A673 (cell line): Measurements from ENCODE around the gene HPDL. TPM values are rescaled to one million over a fixed set of nuclear protein-coding genes. Genes with fewer than 3 reads are reported as not detected.
"Not testable (repeated sequence)": the region's sequence is repeated elsewhere in the genome, so short reads cannot be mapped to it uniquely, and the experiment has no call there.

ENCODE experiments used
- Bru-seq: library from RNA; stranded (reverse); fragments of 400-500 nt; gene quantifications from one replicate; lab custom pipeline; 2021; lab: Mats Ljungman, UMichigan
- BruChase-seq, 2 experiments: library from RNA; stranded (reverse); fragments of 400-500 nt; gene quantifications; one replicate each; lab custom pipeline; 2021; lab: Mats Ljungman, UMichigan
- BruUV-seq: library from RNA; stranded (reverse); fragments of 400-500 nt; replicated peaks from 2 replicates; lab custom pipeline; 2021; lab: Mats Ljungman, UMichigan
- CTCF ChIA-PET: fragments of 300-600 bp; sonication (Branson Sonifier 250); formaldehyde crosslinking; loops from one replicate; lab custom pipeline; 2022; ENCODE audit warnings: antibody characterized with exemption; lab: Charles Lee
- POLR2A ChIA-PET: fragments of 300-600 bp; sonication (Branson Sonifier 250); formaldehyde crosslinking; loops from one replicate; lab custom pipeline; 2022; ENCODE audit warnings: antibody characterized with exemption; ENCODE audit not compliant: low non-redundant PET; lab: Charles Lee
- DNase-seq: peaks from one replicate; pipeline ENCODE4 v3.0.0-alpha.2; 2015; ENCODE audit warnings: low spot score
- H3K27ac ChIP-seq: fragments of 200-600 bp; sonication (generic); 2 replicates; pipeline ENCODE4 v1.5.1; 2016; ENCODE audit warnings: mixed run types, low read depth, mild to moderate bottlenecking, mixed read lengths, antibody characterized with exemption, low read length; ENCODE audit not compliant: poor library complexity, severe bottlenecking
- H3K27me3 ChIP-seq: fragments of 200-600 bp; sonication (generic); replicated peaks from 2 replicates; pipeline ENCODE4 v1.6.1; 2017; ENCODE audit warnings: mixed run types, low read depth, mild to moderate bottlenecking, mixed read lengths, antibody characterized with exemption, low read length; ENCODE audit not compliant: insufficient read depth, poor library complexity
- H3K36me3 ChIP-seq: fragments of 200-600 bp; sonication (generic); 2 replicates; pipeline ENCODE4 v1.6.1; 2016; ENCODE audit warnings: mixed run types, mild to moderate bottlenecking, mixed read lengths, antibody characterized with exemption, low read length; ENCODE audit not compliant: insufficient read depth, poor library complexity, severe bottlenecking
- H3K4me1 ChIP-seq: fragments of 200-600 bp; sonication (generic); 2 replicates; pipeline ENCODE4 v1.6.1; 2017; ENCODE audit warnings: mixed run types, mild to moderate bottlenecking, mixed read lengths, antibody characterized with exemption, low read length; ENCODE audit not compliant: insufficient read depth, poor library complexity, severe bottlenecking
- H3K4me3 ChIP-seq: fragments of 200-600 bp; sonication (generic); 2 replicates; pipeline ENCODE4 v1.5.1; 2016; ENCODE audit warnings: low read depth, mixed run types, mild to moderate bottlenecking, mixed read lengths, low read length; ENCODE audit not compliant: poor library complexity, severe bottlenecking
- H3K9me3 ChIP-seq: fragments of 200-600 bp; sonication (generic); 2 replicates; pipeline ENCODE4 v1.6.1; 2016; ENCODE audit warnings: mixed run types, low read depth, mild to moderate bottlenecking, mixed read lengths, antibody characterized with exemption, low read length; ENCODE audit not compliant: poor library complexity, severe bottlenecking
- EZH2 ChIP-seq: fragments of 200-600 bp; sonication (generic); IDR thresholded peaks from 2 replicates; pipeline ENCODE4 v1.6.1; 2017; ENCODE audit warnings: borderline replicate concordance, low read depth, mild to moderate bottlenecking, mixed read lengths, antibody characterized with exemption, low read length; ENCODE audit not compliant: poor library complexity, severe bottlenecking
- intact Hi-C: fragments of 100-400 bp; cut with micrococcal nuclease; formaldehyde crosslinking; loops from one replicate; pipeline ENCODE4 v1.10.0; 2022; ENCODE audit not compliant: unreplicated experiment
- long read RNA-seq: library from polyadenylated mRNA; stranded (forward); transcript quantifications from one replicate; pipeline ENCODE4 v2.0.0, GENCODE V29; 2022
- total RNA-seq: library from RNA; stranded (reverse); gene quantifications from 2 replicates; pipeline ENCODE4 v1.2.3, GENCODE V29; 2021
- TF ChIP-seq, protein P1 (sequence below): fragments of 300-800, 200-600 bp; sonication (generic); conservative IDR thresholded peaks from 2 replicates; pipeline ENCODE4 v1.5.1; 2017; ENCODE audit warnings: low read depth, mild to moderate bottlenecking, antibody characterized with exemption, low read length, moderate library complexity, mixed read lengths

Gene HPDL
- total RNA-seq = 7.3 and 7.8 TPM in 2 replicates
- percentile 39 among the genes with signal in this experiment for Bru-seq, nascent RNA
- percentile 54 among the genes with signal in this experiment for BruChase-seq, experiment 1, labeled RNA remaining after a 2-hour chase
- percentile 42 among the genes with signal in this experiment for BruChase-seq, experiment 2, labeled RNA remaining after a 6-hour chase
- long read RNA-seq, transcript HPDL-201 (1 exons, 1,629 nt) = major isoform, 17 of 17 reads
- long read RNA-seq, partial matches to known transcripts = 0 of 17 reads
- long read RNA-seq, other reads (novel, unspliced or antisense) = 0 of 17 reads

DNA sequence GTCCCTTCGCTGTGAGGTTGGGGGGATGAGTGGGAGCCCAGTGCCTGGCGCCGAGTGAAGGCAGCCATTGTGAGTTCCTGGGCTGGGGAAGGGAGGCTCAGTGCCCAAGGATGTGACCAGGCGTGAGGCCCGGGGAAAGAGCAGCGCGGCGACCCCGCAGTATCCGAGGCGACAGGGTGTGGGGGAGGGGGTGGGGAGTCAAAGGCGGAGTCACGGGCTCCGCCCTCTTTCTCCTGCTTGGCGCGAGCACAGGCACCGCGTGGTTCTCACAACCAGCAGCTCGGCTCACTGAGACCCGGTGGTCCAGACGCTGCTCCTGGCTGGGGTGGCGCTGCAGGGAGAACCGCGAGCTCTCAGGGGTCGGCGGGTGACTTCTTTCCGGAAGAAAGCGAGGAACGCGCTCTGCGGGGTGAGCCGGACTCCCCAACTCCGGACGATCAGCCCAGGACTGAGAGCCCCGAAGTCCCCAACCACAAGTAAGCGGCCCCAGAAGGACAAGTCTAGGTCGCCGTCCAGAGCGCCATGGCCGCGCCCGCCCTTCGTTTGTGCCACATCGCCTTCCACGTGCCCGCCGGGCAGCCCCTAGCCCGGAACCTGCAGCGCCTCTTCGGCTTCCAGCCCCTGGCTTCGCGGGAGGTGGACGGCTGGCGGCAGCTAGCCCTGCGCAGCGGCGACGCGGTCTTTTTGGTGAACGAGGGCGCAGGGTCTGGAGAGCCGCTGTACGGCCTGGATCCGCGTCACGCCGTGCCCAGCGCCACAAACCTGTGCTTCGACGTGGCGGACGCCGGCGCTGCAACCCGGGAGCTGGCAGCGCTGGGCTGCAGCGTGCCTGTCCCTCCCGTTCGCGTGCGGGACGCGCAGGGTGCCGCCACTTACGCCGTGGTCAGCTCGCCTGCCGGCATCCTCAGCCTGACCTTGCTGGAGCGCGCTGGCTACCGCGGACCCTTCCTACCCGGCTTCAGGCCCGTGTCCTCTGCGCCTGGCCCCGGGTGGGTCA, at the start of gene HPDL:
Gene HPDL, plus strand, starts transcription at position 269 of the 997 bp plus-strand sequence. Its CDS starts 254 bp downstream, at position 523.
- Histone ChIP-seq H3K27me3 (no peaks in the 10 kb centered on the region), H3K9me3 (no peaks in the 10 kb centered on the region), H3K36me3 (no peaks in the 10 kb centered on the region), H3K27ac (peak within 1 kb of the TSS; percentile 57), H3K4me3 (peak within 1 kb of the TSS; percentile 33), H3K4me1 (peaks cover 26% of the 10 kb centered on the region)
- DNase-seq = peak; percentile 71
- CTCF ChIA-PET = interaction anchor here (1.1 kb wide), 1 partner anchor 23 kb away, joined by 10 read pairs; no protein-coding TSS in a partner anchor
- intact Hi-C loops = no loop called here
- POLR2A ChIA-PET = no interaction called here
- no TSS peak for BruUV-seq
- no peak for TF ChIP-seq EZH2
- TF ChIP-seq, protein P1, sequence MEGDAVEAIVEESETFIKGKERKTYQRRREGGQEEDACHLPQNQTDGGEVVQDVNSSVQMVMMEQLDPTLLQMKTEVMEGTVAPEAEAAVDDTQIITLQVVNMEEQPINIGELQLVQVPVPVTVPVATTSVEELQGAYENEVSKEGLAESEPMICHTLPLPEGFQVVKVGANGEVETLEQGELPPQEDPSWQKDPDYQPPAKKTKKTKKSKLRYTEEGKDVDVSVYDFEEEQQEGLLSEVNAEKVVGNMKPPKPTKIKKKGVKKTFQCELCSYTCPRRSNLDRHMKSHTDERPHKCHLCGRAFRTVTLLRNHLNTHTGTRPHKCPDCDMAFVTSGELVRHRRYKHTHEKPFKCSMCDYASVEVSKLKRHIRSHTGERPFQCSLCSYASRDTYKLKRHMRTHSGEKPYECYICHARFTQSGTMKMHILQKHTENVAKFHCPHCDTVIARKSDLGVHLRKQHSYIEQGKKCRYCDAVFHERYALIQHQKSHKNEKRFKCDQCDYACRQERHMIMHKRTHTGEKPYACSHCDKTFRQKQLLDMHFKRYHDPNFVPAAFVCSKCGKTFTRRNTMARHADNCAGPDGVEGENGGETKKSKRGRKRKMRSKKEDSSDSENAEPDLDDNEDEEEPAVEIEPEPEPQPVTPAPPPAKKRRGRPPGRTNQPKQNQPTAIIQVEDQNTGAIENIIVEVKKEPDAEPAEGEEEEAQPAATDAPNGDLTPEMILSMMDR = no peak

DNA sequence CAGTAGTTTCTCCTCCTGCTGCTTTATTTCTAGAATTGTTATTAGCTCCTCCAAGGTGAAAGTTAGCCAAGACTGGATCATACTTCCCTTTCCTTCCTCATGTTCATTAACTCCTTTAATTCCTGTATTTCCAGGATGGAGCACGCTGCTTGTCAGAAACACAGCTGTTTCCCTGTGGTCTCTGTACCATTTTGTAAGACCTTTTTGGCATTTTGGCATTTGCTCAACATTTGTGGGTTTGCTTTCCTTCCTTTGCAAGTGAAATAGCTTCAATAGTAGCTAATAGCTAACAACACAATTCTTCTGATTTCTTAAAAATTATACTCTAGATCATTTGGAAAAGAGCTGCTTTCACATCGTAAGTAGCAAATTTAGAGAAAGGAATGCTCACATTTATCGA, 44.3 kb upstream of the HPDL start:
- intact Hi-C loops = no loop called here
- no peak overlapping the region for H3K4me3 ChIP-seq
- H3K4me1 ChIP-seq = no peaks in the 10 kb centered on the region
- ChIA-PET POLR2A (no interaction called here), CTCF (no interaction called here)
- H3K27me3 ChIP-seq = no peaks in the 10 kb centered on the region
- TF ChIP-seq, protein P1 = no peak
- TF ChIP-seq EZH2 = no peak
- no peaks in the 10 kb centered on the region for H3K9me3 ChIP-seq
- no peak for DNase-seq
- no peak overlapping the region for H3K27ac ChIP-seq
- no peaks in the 10 kb centered on the region for H3K36me3 ChIP-seq
- no TSS peak for BruUV-seq

DNA sequence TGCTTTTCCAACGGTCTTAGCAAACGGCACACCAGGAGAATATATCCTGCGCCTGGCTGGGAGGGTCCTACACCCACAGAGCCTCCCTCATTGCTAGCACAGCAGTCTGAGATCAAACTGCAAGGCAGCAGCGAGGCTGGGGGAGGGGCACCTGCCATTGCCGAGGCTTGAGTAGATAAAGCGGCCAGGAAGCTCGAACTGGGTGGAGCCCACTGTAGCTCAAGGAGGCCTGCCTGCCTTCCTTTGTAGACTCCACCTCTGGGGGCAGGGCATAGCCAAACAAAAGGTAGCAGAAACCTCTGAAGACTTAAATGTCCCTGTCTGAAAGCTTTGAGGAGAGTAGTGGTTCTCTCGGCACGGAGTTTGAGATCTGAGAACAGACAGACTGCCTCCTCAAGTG, 41.8 kb upstream of the HPDL start:
- H3K4me1 ChIP-seq, intact Hi-C loops, H3K9me3 ChIP-seq, POLR2A ChIA-PET, H3K27ac ChIP-seq, BruUV-seq, CTCF ChIA-PET, H3K36me3 ChIP-seq, H3K27me3 ChIP-seq, DNase-seq, H3K4me3 ChIP-seq: not testable (repeated sequence)

DNA sequence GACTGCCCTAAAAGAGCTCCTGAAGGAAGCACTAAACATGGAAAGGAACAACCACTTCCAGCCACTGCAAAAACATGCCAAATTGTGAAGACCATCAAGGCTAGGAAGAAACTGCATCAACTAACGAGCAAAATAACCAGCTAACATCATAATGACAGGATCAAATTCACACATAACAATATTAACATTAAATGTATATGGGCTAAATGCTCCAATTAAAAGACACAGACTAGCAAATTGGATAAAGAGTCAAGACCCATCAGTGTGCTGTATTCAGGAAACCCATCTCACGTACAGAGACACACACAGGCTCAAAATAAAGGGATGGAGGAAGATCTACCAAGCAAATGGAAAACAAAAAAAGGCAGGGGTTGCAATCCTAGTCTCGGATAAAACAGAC, 40.2 kb upstream of the HPDL start:
- H3K27ac ChIP-seq, CTCF ChIA-PET, H3K36me3 ChIP-seq, H3K4me3 ChIP-seq, intact Hi-C loops, POLR2A ChIA-PET, DNase-seq, H3K4me1 ChIP-seq, H3K27me3 ChIP-seq, BruUV-seq, H3K9me3 ChIP-seq: not testable (repeated sequence)

DNA sequence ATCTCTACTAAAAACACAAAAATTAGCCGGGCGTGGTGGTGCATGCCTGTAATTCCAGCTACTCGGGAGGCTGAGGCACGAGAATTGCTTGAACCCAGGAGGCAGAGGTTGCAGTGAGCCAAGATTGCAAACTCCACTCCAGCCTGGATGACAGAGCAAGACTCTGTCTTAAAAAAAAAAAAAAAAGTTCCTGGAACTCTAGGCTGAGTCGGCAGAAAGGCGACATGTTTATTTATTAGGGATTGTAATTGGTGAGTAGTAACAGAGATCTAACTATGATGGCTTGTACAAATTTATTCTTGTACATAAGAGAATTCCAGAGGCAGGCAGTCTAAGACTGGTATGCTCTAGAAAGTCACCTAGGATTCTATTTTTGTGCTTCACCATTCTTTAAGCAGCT, 35.7 kb upstream of the HPDL start:
- H3K36me3 ChIP-seq, POLR2A ChIA-PET, DNase-seq, H3K4me3 ChIP-seq, H3K9me3 ChIP-seq, H3K4me1 ChIP-seq, BruUV-seq, H3K27ac ChIP-seq, intact Hi-C loops, H3K27me3 ChIP-seq: not testable (repeated sequence)
- CTCF ChIA-PET = interaction anchor here (0.7 to 1.2 kb wide), 2 partner anchors 11 to 12 kb away, joined by 4 to 5 read pairs; no protein-coding TSS in a partner anchor
